ENCODE results near the gene HEATR5A. TPM values are rescaled to one million over a fixed set of nuclear protein-coding genes. Genes with fewer than 3 reads are reported as not detected.
"Not testable (repeated sequence)": the region's sequence is repeated elsewhere in the genome, so short reads cannot be mapped to it uniquely, and the experiment has no call there.

HEATR5A gene
- total RNA-seq, 3 donors from 2014 or later (not counting 1 experiment from before 2014, with no cell fraction given), result 12.1 to 23.9 (median 15.1) TPM

DNA sequence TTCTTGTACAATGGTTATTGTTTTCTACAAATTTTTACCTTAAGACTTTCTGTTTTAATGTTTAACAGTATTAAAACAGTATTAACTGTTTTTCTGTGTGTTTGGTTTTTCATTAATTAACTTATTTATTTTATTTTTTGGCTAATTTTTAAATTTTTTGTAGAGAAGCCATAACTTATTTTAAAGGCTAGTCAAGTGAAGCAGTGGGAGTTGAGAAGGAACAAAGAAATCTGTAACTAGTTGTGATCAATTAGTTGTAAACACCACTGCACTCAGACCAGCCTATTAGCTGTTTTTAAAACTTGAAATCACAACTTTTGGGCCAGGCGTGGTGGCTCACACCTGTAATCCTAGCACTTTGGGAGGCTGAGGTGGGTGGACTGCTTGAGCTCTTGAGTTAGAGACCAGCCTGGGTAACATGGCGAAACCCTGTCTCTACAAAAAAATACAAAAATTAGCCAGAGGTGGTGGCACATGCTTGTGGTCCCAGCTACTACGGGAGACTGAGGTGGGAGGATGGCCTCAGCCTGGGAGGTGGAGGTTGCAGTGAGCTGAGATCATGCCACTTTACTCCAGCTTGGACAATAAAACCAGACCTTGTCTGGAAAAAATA lies 161.8 kb downstream of the HEATR5A start:
- TF ChIP-seq, protein P1, sequence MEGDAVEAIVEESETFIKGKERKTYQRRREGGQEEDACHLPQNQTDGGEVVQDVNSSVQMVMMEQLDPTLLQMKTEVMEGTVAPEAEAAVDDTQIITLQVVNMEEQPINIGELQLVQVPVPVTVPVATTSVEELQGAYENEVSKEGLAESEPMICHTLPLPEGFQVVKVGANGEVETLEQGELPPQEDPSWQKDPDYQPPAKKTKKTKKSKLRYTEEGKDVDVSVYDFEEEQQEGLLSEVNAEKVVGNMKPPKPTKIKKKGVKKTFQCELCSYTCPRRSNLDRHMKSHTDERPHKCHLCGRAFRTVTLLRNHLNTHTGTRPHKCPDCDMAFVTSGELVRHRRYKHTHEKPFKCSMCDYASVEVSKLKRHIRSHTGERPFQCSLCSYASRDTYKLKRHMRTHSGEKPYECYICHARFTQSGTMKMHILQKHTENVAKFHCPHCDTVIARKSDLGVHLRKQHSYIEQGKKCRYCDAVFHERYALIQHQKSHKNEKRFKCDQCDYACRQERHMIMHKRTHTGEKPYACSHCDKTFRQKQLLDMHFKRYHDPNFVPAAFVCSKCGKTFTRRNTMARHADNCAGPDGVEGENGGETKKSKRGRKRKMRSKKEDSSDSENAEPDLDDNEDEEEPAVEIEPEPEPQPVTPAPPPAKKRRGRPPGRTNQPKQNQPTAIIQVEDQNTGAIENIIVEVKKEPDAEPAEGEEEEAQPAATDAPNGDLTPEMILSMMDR (IDR thresholded peaks at IDR 0.05), result no peak

DNA sequence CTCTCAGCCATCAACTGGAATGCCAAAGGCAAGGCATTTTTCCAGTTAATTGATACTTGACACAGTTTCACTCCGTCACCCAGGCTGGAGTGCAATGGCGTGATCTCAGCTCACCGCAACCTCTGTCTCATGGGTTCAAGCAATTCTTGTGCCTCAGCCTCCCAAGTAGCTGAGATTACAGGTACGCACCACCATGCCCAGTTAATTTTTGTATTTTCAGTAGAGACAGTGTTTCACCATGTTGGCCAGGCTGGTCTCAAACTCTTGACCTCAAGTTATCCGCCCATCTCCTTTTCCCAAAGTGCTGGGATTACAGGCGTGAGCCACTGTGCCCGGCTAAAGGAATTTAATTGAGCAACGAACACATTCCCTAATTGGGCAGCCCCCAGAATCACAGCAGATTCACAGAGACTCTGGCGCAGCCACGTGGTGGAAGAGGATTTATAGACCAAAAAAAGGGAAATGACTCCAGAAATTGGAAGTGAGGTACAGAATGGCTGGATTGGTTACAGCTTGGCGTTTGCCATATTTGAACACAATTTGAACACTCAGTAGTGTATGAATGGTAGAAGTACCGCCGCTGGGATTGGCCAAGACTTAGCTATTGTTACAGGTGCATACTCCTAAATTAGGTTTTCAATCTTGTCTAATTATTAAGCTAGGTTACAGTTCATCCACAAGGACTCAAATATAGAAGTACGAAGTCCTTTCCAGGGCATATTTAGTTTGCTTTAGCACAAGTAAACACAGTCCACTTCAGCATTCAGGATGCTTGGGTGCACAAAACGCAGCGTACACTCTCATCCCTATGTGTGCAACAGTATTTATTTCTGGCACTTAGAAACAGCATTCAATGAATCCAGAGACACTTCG lies 162.6 kb downstream of the HEATR5A start:
- WGBS (ENCODE audit: insufficient coverage), result 85% methylated on average over 16 of the region's 17 CpGs
- H3K27ac ChIP-seq (ENCODE audit: low read length); H3K4me3 ChIP-seq (ENCODE audit: low read length); H3K4me1 ChIP-seq (ENCODE audit: control insufficient read depth, insufficient read depth, low read length); H3K9me3 ChIP-seq (ENCODE audit: control insufficient read depth, insufficient read depth, low read length); H3K36me3 Mint-ChIP-seq; H3K27me3 Mint-ChIP-seq (ENCODE audit: low read depth in 2 of 2); H3K9me3 Mint-ChIP-seq; intact Hi-C loops (cut with micrococcal nuclease); DNase-seq; H3K36me3 ChIP-seq (ENCODE audit: control insufficient read depth, insufficient read depth, low read length); H3K4me3 Mint-ChIP-seq; H3K27me3 ChIP-seq (ENCODE audit: control insufficient read depth, insufficient read depth, low read length); ATAC-seq; H3K4me1 Mint-ChIP-seq; H3K27ac Mint-ChIP-seq: not testable (repeated sequence)

More for the DNA sequence above, 161.8 kb downstream of the HEATR5A start:
- intact Hi-C loops (cut with micrococcal nuclease), result no loop called here
- Histone ChIP-seq H3K27me3 (ENCODE audit: control insufficient read depth, insufficient read depth, low read length) (no peaks in the 10 kb centered on the region), H3K9me3 (ENCODE audit: control insufficient read depth, insufficient read depth, low read length) (no peaks in the 10 kb centered on the region), H3K27ac (ENCODE audit: low read length) (no peak overlapping the region), H3K36me3 (ENCODE audit: control insufficient read depth, insufficient read depth, low read length) (no peaks in the 10 kb centered on the region), H3K4me1 (ENCODE audit: control insufficient read depth, insufficient read depth, low read length) (no peaks in the 10 kb centered on the region), H3K4me3 (ENCODE audit: low read length) (no peak overlapping the region)
- Mint-ChIP-seq H3K9me3 (no peaks in the 10 kb centered on the region), H3K27ac (no peak overlapping the region), H3K4me1 (no peaks in the 10 kb centered on the region), H3K4me3 (no peak overlapping the region), H3K36me3 (no peaks in the 10 kb centered on the region), H3K27me3 (ENCODE audit: low read depth in 2 of 2) (peaks cover 5 to 6% of the 10 kb centered on the region in 2 donors)
- ATAC-seq (no peak), DNase-seq (no peak)
- WGBS (ENCODE audit: insufficient coverage), result 94% methylated on average over 2 of the region's 3 CpGs

DNA sequence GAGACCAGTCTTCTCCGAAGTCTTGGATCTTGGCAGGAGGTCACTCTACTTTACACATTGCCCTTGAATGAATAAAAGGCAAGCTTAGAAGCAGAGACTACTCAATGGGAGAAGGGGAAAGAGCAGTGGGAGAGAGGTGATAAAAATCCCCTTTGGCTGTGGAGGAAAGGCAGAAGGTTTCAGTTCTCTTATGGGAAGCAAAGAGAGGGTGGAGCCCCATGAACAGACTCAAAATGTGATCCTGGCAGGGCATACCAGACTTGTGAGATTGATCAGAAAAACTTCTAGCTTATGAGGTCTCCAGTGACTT lies 163.2 kb downstream of the HEATR5A start:
- Histone ChIP-seq H3K27me3 (ENCODE audit: control insufficient read depth, insufficient read depth, low read length) (no peaks in the 10 kb centered on the region), H3K4me3 (ENCODE audit: low read length) (no peak overlapping the region), H3K27ac (ENCODE audit: low read length) (no peak overlapping the region), H3K4me1 (ENCODE audit: control insufficient read depth, insufficient read depth, low read length) (no peaks in the 10 kb centered on the region), H3K36me3 (ENCODE audit: control insufficient read depth, insufficient read depth, low read length) (no peaks in the 10 kb centered on the region), H3K9me3 (ENCODE audit: control insufficient read depth, insufficient read depth, low read length) (no peaks in the 10 kb centered on the region)
- no peak overlapping the region for H3K27ac Mint-ChIP-seq
- peaks cover 5 to 6% of the 10 kb centered on the region in 2 donors for H3K27me3 Mint-ChIP-seq (ENCODE audit: low read depth in 2 of 2)
- H3K9me3 Mint-ChIP-seq, result no peaks in the 10 kb centered on the region
- H3K4me3 Mint-ChIP-seq, result no peak overlapping the region
- no peaks in the 10 kb centered on the region for H3K4me1 Mint-ChIP-seq
- WGBS (ENCODE audit: insufficient coverage), result no CpG with 5 or more reads among the region's 1 CpG
- intact Hi-C loops (cut with micrococcal nuclease), result no loop called here
- ATAC-seq, result no peak
- DNase-seq, result no peak
- TF ChIP-seq, protein P1 (IDR thresholded peaks at IDR 0.05), result no peak
- no peaks in the 10 kb centered on the region for H3K36me3 Mint-ChIP-seq

DNA sequence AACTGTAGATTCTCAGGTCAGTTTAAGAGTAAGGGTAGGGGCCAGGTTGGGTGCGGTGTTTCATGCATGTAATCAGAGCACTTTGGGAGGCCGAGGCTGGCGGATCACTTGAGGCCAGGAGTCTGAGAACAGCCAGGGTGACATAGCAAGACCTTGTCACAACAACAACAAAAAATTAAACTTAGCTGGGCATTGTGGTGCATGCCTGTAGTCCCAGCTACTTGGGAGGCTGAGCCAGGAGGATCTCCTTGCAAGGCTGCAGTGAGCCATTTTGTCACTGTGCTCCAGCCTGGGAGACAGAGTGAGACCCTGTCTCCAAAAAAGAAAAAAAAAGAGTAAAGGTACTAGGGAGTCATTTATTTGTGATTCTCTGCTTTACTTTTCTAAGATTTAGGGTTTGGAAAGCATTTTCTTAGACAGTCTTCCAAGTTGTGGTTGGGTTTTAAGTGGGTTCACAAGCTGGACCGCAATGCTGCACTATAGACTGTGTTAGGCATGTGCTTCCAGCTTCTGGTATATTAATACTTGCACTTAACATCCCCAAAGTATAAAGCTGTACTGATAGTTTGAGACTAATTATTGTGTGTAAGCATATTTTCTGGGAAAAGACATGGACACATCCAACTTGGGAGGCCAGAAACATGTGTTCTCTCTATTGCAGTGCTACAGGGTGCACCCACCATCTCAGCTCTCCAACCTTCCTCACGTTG lies 163.7 kb downstream of the HEATR5A start:
- no peaks in the 10 kb centered on the region for H3K36me3 Mint-ChIP-seq
- no peak overlapping the region for H3K27ac Mint-ChIP-seq
- WGBS (ENCODE audit: insufficient coverage), result 95% methylated on average over 3 of the region's 5 CpGs
- H3K4me3 ChIP-seq (ENCODE audit: low read length), result no peak overlapping the region
- H3K9me3 Mint-ChIP-seq, result no peaks in the 10 kb centered on the region
- no peaks in the 10 kb centered on the region for H3K36me3 ChIP-seq (ENCODE audit: control insufficient read depth, insufficient read depth, low read length)
- H3K4me1 Mint-ChIP-seq, result peaks cover 0 to 1% of the 10 kb centered on the region in 2 donors
- DNase-seq, result no peak
- H3K4me3 Mint-ChIP-seq, result no peak overlapping the region
- ATAC-seq, result no peak
- intact Hi-C loops (cut with micrococcal nuclease), result no loop called here
- no peaks in the 10 kb centered on the region for H3K27me3 ChIP-seq (ENCODE audit: control insufficient read depth, insufficient read depth, low read length)
- H3K4me1 ChIP-seq (ENCODE audit: control insufficient read depth, insufficient read depth, low read length), result no peaks in the 10 kb centered on the region
- TF ChIP-seq, protein P1 (IDR thresholded peaks at IDR 0.05), result no peak
- no peaks in the 10 kb centered on the region for H3K9me3 ChIP-seq (ENCODE audit: control insufficient read depth, insufficient read depth, low read length)
- peaks cover 5 to 6% of the 10 kb centered on the region in 2 donors for H3K27me3 Mint-ChIP-seq (ENCODE audit: low read depth in 2 of 2)
- no peak overlapping the region for H3K27ac ChIP-seq (ENCODE audit: low read length)

DNA sequence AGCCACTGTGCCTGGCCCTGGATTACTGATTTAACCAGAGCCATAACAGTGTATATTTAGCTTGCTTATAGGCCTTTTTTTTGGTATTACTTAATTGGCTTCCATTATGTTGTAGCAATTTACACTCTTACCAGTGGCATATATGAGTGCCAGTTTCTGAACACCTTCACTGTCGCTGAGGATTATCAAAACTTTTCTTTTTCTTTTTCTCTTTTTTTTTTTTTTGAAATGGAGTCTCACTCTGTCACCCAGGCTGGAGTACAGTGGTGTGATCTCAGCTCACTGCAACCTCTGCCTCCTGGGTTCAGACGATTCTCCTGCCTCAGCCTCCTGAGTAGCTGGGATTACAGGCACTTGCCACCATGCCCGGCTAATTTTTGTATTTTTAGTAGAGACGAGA lies 164.4 kb downstream of the HEATR5A start:
- H3K27me3 Mint-ChIP-seq (ENCODE audit: low read depth in 2 of 2); H3K27ac ChIP-seq (ENCODE audit: low read length); H3K27me3 ChIP-seq (ENCODE audit: control insufficient read depth, insufficient read depth, low read length); H3K4me1 Mint-ChIP-seq; DNase-seq; H3K4me1 ChIP-seq (ENCODE audit: control insufficient read depth, insufficient read depth, low read length); H3K27ac Mint-ChIP-seq; ATAC-seq; intact Hi-C loops (cut with micrococcal nuclease); H3K36me3 Mint-ChIP-seq; H3K36me3 ChIP-seq (ENCODE audit: control insufficient read depth, insufficient read depth, low read length); H3K4me3 Mint-ChIP-seq; H3K9me3 Mint-ChIP-seq; H3K4me3 ChIP-seq (ENCODE audit: low read length); H3K9me3 ChIP-seq (ENCODE audit: control insufficient read depth, insufficient read depth, low read length): not testable (repeated sequence)
- WGBS (ENCODE audit: insufficient coverage), result 97% methylated on average over 4 of the region's 4 CpGs
